H1 (cell line): Measurements from ENCODE around the gene DUSP18.

Experiments
- CTCF ChIP-seq, 3 experiments: IDR thresholded peaks; 1 replicate in 2 of 3; 2 replicates in 1 of 3; pipeline versions ENCODE4 v1.5.1 to v1.6.1; 2011; ENCODE audit warnings: low read length in 3 of 3, mild to moderate bottlenecking in 3 of 3, inconsistent platforms in 2 of 3, low read depth in 1 of 3, moderate library complexity in 1 of 3; ENCODE audit not compliant: insufficient read depth in 1 of 3; ENCODE audit errors: control extremely low read depth in 1 of 3
- USF2 ChIP-seq: IDR thresholded peaks from 2 replicates; pipeline ENCODE4 v1.6.1; 2011; ENCODE audit warnings: low read length, improper control_type of control experiment

GRCh38 chr22:30665266-30665665, 2.4 kb downstream of the DUSP18 start:
- TF ChIP-seq USF2 (no peak), CTCF (IDR thresholded peaks at IDR 0.05; ENCODE audit: control extremely low read depth in 1 of 3, insufficient read depth in 1 of 3, low read depth in 1 of 3, low read length in 3 of 3) (no peak)
